IMR-90 (cell line): ENCODE measurements around the gene SLC24A3. TPM values are rescaled to one million over a fixed set of nuclear protein-coding genes. Genes with fewer than 3 reads are reported as not detected.
A peak's percentile ranks its signal among the peaks of the same experiment; 100 is the strongest.

Experiments used
- ATAC-seq: fragments of 200-7000 bp; cut with Tn5 transposase; 2 replicates; pipeline ENCODE4 v1.9.1; 2020; ENCODE audit warnings: low read depth, mild to moderate bottlenecking, moderate library complexity
- BruUV-seq: library from RNA; stranded (reverse); fragments of 400-500 nt; replicated peaks from 2 replicates; lab custom pipeline; 2021; lab: Mats Ljungman, UMichigan
- CTCF ChIA-PET: fragments of 300-600 bp; formaldehyde crosslinking; extraction: SDS; loops from one replicate; lab custom pipeline; 2021; ENCODE audit warnings: antibody characterized with exemption; lab: Yijun Ruan, JAX
- POLR2A ChIA-PET: fragments of 300-600 bp; sonication (Branson Sonifier 250); formaldehyde crosslinking; loops from one replicate; lab custom pipeline; 2022; ENCODE audit warnings: antibody characterized with exemption; ENCODE audit not compliant: unreplicated experiment; lab: Charles Lee
- DNase-seq: peaks from one replicate; pipeline ENCODE4 v3.0.0; 2013
- H2AFZ ChIP-seq: replicated peaks from 2 replicates; pipeline ENCODE3; 2013; ENCODE audit warnings: low read length, mild to moderate bottlenecking; ENCODE audit not compliant: poor library complexity
- H2AK5ac ChIP-seq: 2 replicates; pipeline ENCODE4 v1.6.1; 2013; ENCODE audit warnings: low read depth, low read length, inconsistent platforms
- H2AK9ac ChIP-seq: replicated peaks from 2 replicates; pipeline ENCODE3; 2013; ENCODE audit warnings: mild to moderate bottlenecking, low read depth, low read length, moderate library complexity; ENCODE audit not compliant: poor library complexity
- H2BK120ac ChIP-seq: 2 replicates; pipeline ENCODE4 v1.6.1; 2013; ENCODE audit warnings: low read depth, low read length, inconsistent platforms
- H2BK15ac ChIP-seq: 3 replicates; pipeline ENCODE4 v1.6.1; 2013; ENCODE audit warnings: low read depth, low read length, inconsistent platforms
- H2BK20ac ChIP-seq: 2 replicates; pipeline ENCODE4 v1.6.1; 2013; ENCODE audit warnings: low read depth, mild to moderate bottlenecking, inconsistent platforms, low read length, moderate library complexity
- H2BK5ac ChIP-seq: 2 replicates; pipeline ENCODE4 v1.6.1; 2013; ENCODE audit warnings: mild to moderate bottlenecking, low read depth, low read length, inconsistent platforms; ENCODE audit not compliant: poor library complexity, severe bottlenecking
- H3K14ac ChIP-seq: replicated peaks from 2 replicates; pipeline ENCODE4 v1.6.1; 2013; ENCODE audit warnings: low read depth, low read length, inconsistent platforms
- H3K18ac ChIP-seq: 2 replicates; pipeline ENCODE4 v1.6.1; 2013; ENCODE audit warnings: low read depth, low read length, control low read depth
- H3K23ac ChIP-seq: 2 replicates; pipeline ENCODE4 v1.6.1; 2013; ENCODE audit warnings: low read depth, low read length, inconsistent platforms
- H3K27ac ChIP-seq: 2 replicates; pipeline ENCODE4 v1.5.1; 2013; ENCODE audit warnings: mild to moderate bottlenecking, control low read depth, low read length; ENCODE audit not compliant: insufficient read depth
- H3K27me3 ChIP-seq: 2 replicates; pipeline ENCODE4 v1.6.1; 2013; ENCODE audit warnings: low read length; ENCODE audit not compliant: control insufficient read depth, insufficient read depth
- H3K36me3 ChIP-seq: 2 replicates; pipeline ENCODE4 v1.6.1; 2013; ENCODE audit warnings: low read length, mixed read lengths; ENCODE audit not compliant: control insufficient read depth, insufficient read depth
- H3K4ac ChIP-seq: 2 replicates; pipeline ENCODE4 v1.6.1; 2013; ENCODE audit warnings: low read depth, low read length, inconsistent platforms
- H3K4me1 ChIP-seq: 2 replicates; pipeline ENCODE4 v1.6.1; 2013; ENCODE audit warnings: low read length, mixed read lengths; ENCODE audit not compliant: control insufficient read depth, insufficient read depth
- H3K4me2 ChIP-seq: 2 replicates; pipeline ENCODE4 v1.6.1; 2013; ENCODE audit warnings: low read depth, mild to moderate bottlenecking, control low read depth, low read length, moderate library complexity
- H3K4me3 ChIP-seq: 2 replicates; pipeline ENCODE4 v1.5.1; 2013; ENCODE audit warnings: low read depth, mild to moderate bottlenecking, control low read depth, low read length, moderate library complexity; ENCODE audit not compliant: insufficient read depth
- H3K56ac ChIP-seq: 2 replicates; pipeline ENCODE4 v1.6.1; 2013; ENCODE audit warnings: low read length, inconsistent platforms; ENCODE audit not compliant: insufficient read depth; ENCODE audit errors: extremely low read depth
- H3K79me1 ChIP-seq, 2 experiments: 2 replicates each; pipeline ENCODE4 v1.6.1; 2013; ENCODE audit warnings: low read length in 2 of 2, inconsistent platforms in 1 of 2, low read depth in 1 of 2
- H3K9ac ChIP-seq: 2 replicates; pipeline ENCODE4 v1.6.1; 2013; ENCODE audit warnings: low read depth, low read length, control low read depth
- H3K9me1 ChIP-seq: 2 replicates; pipeline ENCODE4 v1.6.1; 2013; ENCODE audit warnings: low read length, inconsistent platforms; ENCODE audit not compliant: insufficient read depth
- H3K9me3 ChIP-seq: 2 replicates; pipeline ENCODE4 v1.6.1; 2013; ENCODE audit warnings: low read length; ENCODE audit not compliant: control insufficient read depth, insufficient read depth
- H4K20me1 ChIP-seq: 2 replicates; pipeline ENCODE4 v1.6.1; 2013; ENCODE audit warnings: low read length, inconsistent platforms; ENCODE audit not compliant: insufficient read depth
- H4K5ac ChIP-seq: 2 replicates; pipeline ENCODE4 v1.6.1; 2013; ENCODE audit warnings: mild to moderate bottlenecking, low read depth, low read length, control low read depth
- H4K8ac ChIP-seq, 2 experiments: 2 replicates each; pipeline ENCODE4 v1.6.1; 2013; ENCODE audit warnings: low read depth in 2 of 2, low read length in 2 of 2, control low read depth in 1 of 2, inconsistent platforms in 1 of 2
- H4K91ac ChIP-seq: 2 replicates; pipeline ENCODE4 v1.6.1; 2013; ENCODE audit warnings: low read depth, low read length, inconsistent platforms; ENCODE audit not compliant: insufficient read depth
- CHD1 ChIP-seq: IDR thresholded peaks from 2 replicates; pipeline ENCODE4 v1.6.1; 2012; ENCODE audit warnings: low read depth, low read length, improper control_type of control experiment
- MAFK ChIP-seq: IDR thresholded peaks from 2 replicates; pipeline ENCODE4 v1.6.1; 2012; ENCODE audit warnings: low read depth, low read length, improper control_type of control experiment
- MAZ ChIP-seq: IDR thresholded peaks from 2 replicates; pipeline ENCODE4 v1.6.1; 2012; ENCODE audit warnings: low read depth, mild to moderate bottlenecking, low read length, improper control_type of control experiment, moderate library complexity, borderline replicate concordance
- MXI1 ChIP-seq: IDR thresholded peaks from 2 replicates; pipeline ENCODE4 v1.6.1; 2012; ENCODE audit warnings: low read depth, mild to moderate bottlenecking, low read length, moderate library complexity, borderline replicate concordance
- NFE2L2 ChIP-seq: fragments of 150-350 bp; IDR thresholded peaks from 2 replicates; pipeline ENCODE4 v1.6.1; 2016; ENCODE audit warnings: low read depth, mild to moderate bottlenecking, low read length
- POLR2A ChIP-seq: IDR thresholded peaks from 2 replicates; pipeline ENCODE4 v1.6.1; 2012; ENCODE audit warnings: mild to moderate bottlenecking, low read depth, low read length
- RFX5 ChIP-seq: IDR thresholded peaks from 2 replicates; pipeline ENCODE4 v1.8.0; 2012; ENCODE audit warnings: low read depth, mild to moderate bottlenecking, low read length, moderate library complexity
- SMC3 ChIP-seq: fragments of 150-350 bp; IDR thresholded peaks from 2 replicates; pipeline ENCODE4 v1.6.1; 2016; ENCODE audit warnings: low read depth, mild to moderate bottlenecking, antibody characterized with exemption, low read length, moderate library complexity
- WGBS, 2 experiments: methylation state at CpG; one replicate each; pipeline versions ENCODE4 v1.1.5 to v1.1.7; 2013; ENCODE audit warnings: missing lambda C conversion rate in 2 of 2; ENCODE audit not compliant: insufficient read length in 1 of 2; ENCODE audit errors: extremely low coverage in 2 of 2; 5-methylcytosine and 5-hydroxymethylcytosine counted together
- dilution Hi-C: fragments of 300-500 bp; cut with HindIII; formaldehyde crosslinking; loops from one replicate; pipeline ENCODE4 v1.14.3; 2018; ENCODE audit warnings: low sequenced_read_pairs; ENCODE audit not compliant: unreplicated experiment
- in situ Hi-C: fragments of 300-500 bp; cut with MboI; formaldehyde crosslinking; loops from 3 replicates; pipeline ENCODE4 v1.14.3; 2019; ENCODE audit warnings: low sequenced_read_pairs, inconsistent platforms, mixed read lengths
- intact Hi-C: fragments of 100-400 bp; cut with micrococcal nuclease; formaldehyde crosslinking; loops from 2 replicates; pipeline ENCODE4 v1.10.0; 2022
- polyA plus RNA-seq, 3 experiments: library from polyadenylated mRNA; depleted of rRNA; stranded (reverse); fragments of >200 nt; gene quantifications; 2 replicates each; pipeline ENCODE4 v1.2.3, GENCODE V29; 2012; ENCODE audit warnings: low replicate concordance in 1 of 3
- total RNA-seq: library from RNA; depleted of rRNA; stranded (reverse); fragments of >200 nt; gene quantifications from 2 replicates; pipeline ENCODE4 v1.2.3, GENCODE V29; 2012
- TF ChIP-seq, protein P1 (sequence below): conservative IDR thresholded peaks from 2 replicates; pipeline ENCODE4 v1.5.1; 2012; ENCODE audit warnings: mild to moderate bottlenecking, low read depth, low read length, improper control_type of control experiment

The SLC24A3 gene
- total and polyA plus RNA-seq, 2 of the 4 experiments (the other 2 are of a cell fraction): not detected

DNA sequence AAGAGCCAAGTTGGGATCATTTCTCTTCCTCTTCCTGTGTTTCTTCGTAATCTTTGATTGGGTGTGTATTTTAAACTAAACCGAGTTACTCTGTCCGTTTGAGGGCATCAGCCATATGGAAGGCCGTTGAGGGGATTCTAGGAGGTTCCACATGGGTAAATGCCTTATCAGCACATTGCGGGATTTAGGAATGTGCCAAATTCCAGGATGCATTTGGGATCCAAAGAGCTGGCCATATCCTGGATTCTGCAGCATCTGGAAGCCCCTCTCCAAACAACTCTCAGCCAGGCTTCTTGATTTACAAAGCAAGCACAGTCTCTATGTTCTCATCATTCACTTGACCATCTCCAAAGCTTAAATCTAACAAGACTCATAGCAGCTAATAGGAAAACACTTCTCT is 478.0 kb downstream of the SLC24A3 start:
- no TSS peak for BruUV-seq
- Histone ChIP-seq H4K20me1 (no peaks in the 10 kb centered on the region), H3K4me2 (no peak overlapping the region), H3K4me3 (no peak overlapping the region), H4K8ac (no peak overlapping the region), H3K36me3 (no peaks in the 10 kb centered on the region), H3K56ac (no peak overlapping the region), H3K27me3 (peaks cover 6% of the 10 kb centered on the region), H4K91ac (no peak overlapping the region), H2BK120ac (peak overlapping the region; percentile 30; the same call in 1 of the 2 replicates), H2AK9ac (no peak overlapping the region), H2BK5ac (no peak overlapping the region), H3K18ac (no peak overlapping the region; the same call in 1 of the 2 replicates), H3K14ac (no peak overlapping the region), H2AFZ (no peak overlapping the region), H2AK5ac (no peak overlapping the region), H3K4me1 (peaks cover 4% of the 10 kb centered on the region; the same call in 1 of the 2 replicates), H2BK20ac (peak overlapping the region; percentile 43; the same call in 1 of the 2 replicates), H3K9me1 (peaks cover 9% of the 10 kb centered on the region), H4K5ac (no peak overlapping the region), H2BK15ac (no peak overlapping the region), H3K9me3 (no peaks in the 10 kb centered on the region), H3K79me1 (no peaks in the 10 kb centered on the region), H3K9ac (no peak overlapping the region), H3K4ac (no peak overlapping the region), H3K27ac (no peak overlapping the region), H3K23ac (no peak overlapping the region)
- intact Hi-C loops: loop anchor here (5.0 kb wide), 3 partner anchors 67 to 322 kb away; partner anchors contain the start of gene RIN2
- TF ChIP-seq RFX5: no peak
- TF ChIP-seq, protein P1, sequence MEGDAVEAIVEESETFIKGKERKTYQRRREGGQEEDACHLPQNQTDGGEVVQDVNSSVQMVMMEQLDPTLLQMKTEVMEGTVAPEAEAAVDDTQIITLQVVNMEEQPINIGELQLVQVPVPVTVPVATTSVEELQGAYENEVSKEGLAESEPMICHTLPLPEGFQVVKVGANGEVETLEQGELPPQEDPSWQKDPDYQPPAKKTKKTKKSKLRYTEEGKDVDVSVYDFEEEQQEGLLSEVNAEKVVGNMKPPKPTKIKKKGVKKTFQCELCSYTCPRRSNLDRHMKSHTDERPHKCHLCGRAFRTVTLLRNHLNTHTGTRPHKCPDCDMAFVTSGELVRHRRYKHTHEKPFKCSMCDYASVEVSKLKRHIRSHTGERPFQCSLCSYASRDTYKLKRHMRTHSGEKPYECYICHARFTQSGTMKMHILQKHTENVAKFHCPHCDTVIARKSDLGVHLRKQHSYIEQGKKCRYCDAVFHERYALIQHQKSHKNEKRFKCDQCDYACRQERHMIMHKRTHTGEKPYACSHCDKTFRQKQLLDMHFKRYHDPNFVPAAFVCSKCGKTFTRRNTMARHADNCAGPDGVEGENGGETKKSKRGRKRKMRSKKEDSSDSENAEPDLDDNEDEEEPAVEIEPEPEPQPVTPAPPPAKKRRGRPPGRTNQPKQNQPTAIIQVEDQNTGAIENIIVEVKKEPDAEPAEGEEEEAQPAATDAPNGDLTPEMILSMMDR: no peak
- no peak for TF ChIP-seq POLR2A
- peak; percentile 68 for TF ChIP-seq MAFK
- TF ChIP-seq SMC3: no peak
- no peak for TF ChIP-seq CHD1
- no peak for TF ChIP-seq MXI1
- no peak for TF ChIP-seq NFE2L2
- no peak for TF ChIP-seq MAZ
- 40% methylated on average over 1 of the region's 5 CpGs; no CpG with 5 or more reads in 1 of the 2 experiments for WGBS, 2 experiments
- ATAC-seq: no peak
- dilution Hi-C loops: no loop called here
- ChIA-PET CTCF (interaction anchor here (0.6 to 1.0 kb wide), 2 partner anchors 15 to 1059 kb away, joined by 3 to 4 read pairs; no protein-coding TSS in a partner anchor), POLR2A (interaction anchor here (0.6 kb wide), 1 partner anchor 283 kb away, joined by 4 read pairs; no protein-coding TSS in a partner anchor)
- in situ Hi-C loops: loop anchor here (5.0 to 25.0 kb wide), 3 partner anchors 194 to 547 kb away; no protein-coding TSS in a partner anchor
- peak; percentile 1 for DNase-seq
